Lung (tissue), 16 donors: ENCODE data around the gene FBXL22. TPM values are rescaled to one million over a fixed set of nuclear protein-coding genes. Genes with fewer than 3 reads are reported as not detected.

Experiments
- ATAC-seq: fragments of 200-7000 bp; cut with Tn5 transposase; one replicate; pipeline ENCODE4 v1.9.1; 2020; ENCODE audit warnings: moderate number of reproducible peaks; ENCODE audit not compliant: insufficient read depth, low FRiP score
- DNase-seq, 3 donors: peaks; one replicate each; pipeline ENCODE4 v3.0.0-alpha.2; 2013 to 2017
- H3K27ac ChIP-seq, 2 donors: one replicate each; pipeline ENCODE4 v1.5.1; 2013; ENCODE audit warnings: mild to moderate bottlenecking in 2 of 2, moderate library complexity in 2 of 2, control low read depth in 1 of 2, inconsistent platforms in 1 of 2, low read depth in 1 of 2, low read length in 1 of 2
- H3K27me3 ChIP-seq, 3 donors: one replicate each; pipeline ENCODE4 v1.5.1; 2013; ENCODE audit warnings: low read length in 2 of 3; ENCODE audit not compliant: control insufficient read depth in 3 of 3, insufficient read depth in 3 of 3
- H3K36me3 ChIP-seq, 4 donors: one replicate each; pipeline ENCODE4 v1.5.1; 2013; ENCODE audit warnings: low read length in 4 of 4, mild to moderate bottlenecking in 1 of 4, moderate library complexity in 1 of 4; ENCODE audit not compliant: control insufficient read depth in 4 of 4, insufficient read depth in 4 of 4
- H3K4me1 ChIP-seq, 5 donors: one replicate each; pipeline ENCODE4 v1.5.1; 2013; ENCODE audit warnings: low read length in 5 of 5, mild to moderate bottlenecking in 2 of 5, moderate library complexity in 1 of 5; ENCODE audit not compliant: control insufficient read depth in 5 of 5, insufficient read depth in 5 of 5
- H3K4me3 ChIP-seq: one replicate; pipeline ENCODE4 v1.5.1; 2013; ENCODE audit warnings: mild to moderate bottlenecking, control low read depth, moderate library complexity
- H3K9ac ChIP-seq, 2 donors: one replicate each; pipeline ENCODE4 v1.5.1; 2013; ENCODE audit warnings: low read length in 2 of 2, control low read depth in 1 of 2; ENCODE audit not compliant: insufficient read depth in 1 of 2
- H3K9me3 ChIP-seq, 4 donors: one replicate each; pipeline ENCODE4 v1.5.1; 2013; ENCODE audit warnings: low read length in 3 of 4, mild to moderate bottlenecking in 1 of 4, moderate library complexity in 1 of 4; ENCODE audit not compliant: control insufficient read depth in 4 of 4, insufficient read depth in 3 of 4
- CTCF ChIP-seq: IDR thresholded peaks from 2 replicates; pipeline ENCODE4 v1.5.1; 2012; ENCODE audit warnings: mild to moderate bottlenecking; ENCODE audit errors: control extremely low read depth, extremely low read depth
- WGBS, 2 donors: extraction: QIAGEN DNeasy Blood & Tissue Kit; methylation state at CpG; one replicate each; pipeline ENCODE4 v1.1.7; 2013; 5-methylcytosine and 5-hydroxymethylcytosine counted together
- long read RNA-seq, 5 donors: transcript quantifications; one replicate each; lab custom pipeline, GENCODE V29; 2026
- polyA plus RNA-seq, 2 donors: library from polyadenylated mRNA; stranded (reverse); fragments of 200-250 nt; gene quantifications; one replicate each; pipeline ENCODE4 v1.2.1, GENCODE V29; 2013
- total RNA-seq, 2 donors: library from RNA; depleted of rRNA in 1 of 2; stranded (reverse); fragments of >200 nt in 1 of 2; gene quantifications; one replicate each; pipeline ENCODE4 v1.2.1, GENCODE V29; 2014 to 2021
- donor health status: control.
- donor health status: control.
- donor health status: Bipolar disorder and iron deficiency.
- donor health status: healthy.
- donor health status: DM: yes; HTN: yes; CAD: no.

FBXL22 gene
- total RNA-seq, result 1 to 10 TPM; 2.2 to 2.7 TPM
- polyA plus RNA-seq, result under 1 TPM; 0.42 to 0.91 TPM
- long read RNA-seq, donor 1, partial matches to known transcripts, result 0 of 3 reads
- long read RNA-seq, donor 1, other reads (novel, unspliced or antisense), result 0 of 3 reads
- long read RNA-seq, donor 2, partial matches to known transcripts, result 0 of 1 reads
- long read RNA-seq, donor 2, other reads (novel, unspliced or antisense), result 0 of 1 reads
- long read RNA-seq, donor 3, partial matches to known transcripts, result 22 of 23 reads
- long read RNA-seq, donor 3, other reads (novel, unspliced or antisense), result 0 of 23 reads
- long read RNA-seq, donor 4, result 0 reads
- long read RNA-seq, donor 5, partial matches to known transcripts, result 0 of 4 reads
- long read RNA-seq, donor 5, other reads (novel, unspliced or antisense), result 0 of 4 reads

GRCh38 chr15:63597038-63597790 is at the start of gene FBXL22:
Gene FBXL22, plus strand, starts transcription at chr15:63597387. Its CDS starts 6 bp downstream, at chr15:63597393.
- H3K9me3 ChIP-seq, result no peaks in the 10 kb centered on the region
- DNase-seq (peak; percentile 33 to 56 (median 50)), ATAC-seq (no peak)
- peaks cover 2 to 10% (median 4%) of the 10 kb centered on the region in 4 donors for H3K36me3 ChIP-seq
- peak within 1 kb of the TSS; percentile 6 for H3K4me3 ChIP-seq
- no peaks in the 10 kb centered on the region for H3K27me3 ChIP-seq
- no peak for TF ChIP-seq CTCF
- H3K9ac ChIP-seq, result no peak within 1 kb of the TSS
- 65 to 76% methylated on average over 23 of the region's 23 CpGs for WGBS, 2 donors
- peaks cover 0 to 42% (median 16%) of the 10 kb centered on the region in 5 donors for H3K4me1 ChIP-seq
- H3K27ac ChIP-seq, result peak within 1 kb of the TSS; percentile 51 to 80

GRCh38 chr15:63551400-63551799 is 45.8 kb upstream of the FBXL22 start:
- H3K27ac ChIP-seq, result no peak overlapping the region
- no peaks in the 10 kb centered on the region for H3K9me3 ChIP-seq
- H3K27me3 ChIP-seq, result no peaks in the 10 kb centered on the region
- DNase-seq (peak in 2 of 3 donors; percentile 46 to 55), ATAC-seq (no peak)
- WGBS, 2 donors, result 59 to 88% methylated on average over 1 of the region's 1 CpG
- no peak overlapping the region for H3K4me3 ChIP-seq
- no peak for TF ChIP-seq CTCF
- peak overlapping the region in 1 of 2 donors; percentile 32 for H3K9ac ChIP-seq
- peaks cover 2 to 33% (median 19%) of the 10 kb centered on the region in 5 donors for H3K4me1 ChIP-seq
- H3K36me3 ChIP-seq, result peaks cover 0 to 4% (median 2%) of the 10 kb centered on the region in 4 donors

GRCh38 chr15:63553388-63553791 is 43.8 kb upstream of the FBXL22 start:
- no peak overlapping the region for H3K27ac ChIP-seq
- no peaks in the 10 kb centered on the region for H3K27me3 ChIP-seq
- 12 to 19% methylated on average over 3 of the region's 3 CpGs for WGBS, 2 donors
- no peak for TF ChIP-seq CTCF
- peaks cover 0 to 12% (median 7%) of the 10 kb centered on the region in 4 donors for H3K36me3 ChIP-seq
- peak overlapping the region in 1 of 2 donors; percentile 81 for H3K9ac ChIP-seq
- H3K4me3 ChIP-seq, result no peak overlapping the region
- peaks cover 2 to 33% (median 19%) of the 10 kb centered on the region in 5 donors for H3K4me1 ChIP-seq
- peak; percentile 62 for ATAC-seq
- no peaks in the 10 kb centered on the region for H3K9me3 ChIP-seq
- DNase-seq, result peak; percentile 70 to 92 (median 89)
